ENCODE data around the gene TP53I13. TPM values are rescaled to one million over a fixed set of nuclear protein-coding genes. Genes with fewer than 3 reads are reported as not detected.

TP53I13 gene
- total RNA-seq, 1 experiment from 2014 or later = 28.1 TPM

- Histone ChIP-seq H3K9ac (ENCODE audit: extremely low read depth, insufficient read length, low read length) (no peak overlapping the region), H2BK120ac (ENCODE audit: low read depth, low read length, poor library complexity, severe bottlenecking) (no peak overlapping the region), H3K14ac (ENCODE audit: insufficient read depth, low read length) (no peak overlapping the region), H3K27ac (ENCODE audit: insufficient read length, low read depth, low read length) (no peak overlapping the region), H2BK15ac (ENCODE audit: low read depth, low read length) (no peak overlapping the region), H3T11ph (ENCODE audit: low read length) (no peak overlapping the region), H3K79me2 (ENCODE audit: insufficient read depth, low read length) (no peaks in the 10 kb centered on the region), H4K5ac (ENCODE audit: insufficient read length, low read depth, low read length) (no peak overlapping the region), H3K4me2 (ENCODE audit: insufficient read depth, insufficient read length, low read length) (no peak overlapping the region), H3K4ac (ENCODE audit: low read depth, low read length) (no peak overlapping the region), H4K91ac (ENCODE audit: insufficient read length, low read depth, low read length) (no peak overlapping the region), H3K27me3 (ENCODE audit: insufficient read depth, low read length) (no peaks in the 10 kb centered on the region; the same call in 1 of the 2 replicates), H3K56ac (ENCODE audit: insufficient read length, low read depth, low read length) (no peak overlapping the region), H4K8ac (replicated peaks; ENCODE audit: insufficient read length, low read depth, low read length) (no peak overlapping the region), H4K20me1 (ENCODE audit: control insufficient read depth, insufficient read depth, insufficient read length) (peaks cover 2% of the 10 kb centered on the region), H2BK12ac (ENCODE audit: insufficient read length, low read depth, low read length) (no peak overlapping the region), H3K79me1 (ENCODE audit: insufficient read depth, low read depth, low read length, poor library complexity, severe bottlenecking) (no peaks in the 10 kb centered on the region), H2AK5ac (ENCODE audit: insufficient read length, low read length) (no peak overlapping the region), H3K4me1 (ENCODE audit: insufficient read depth, low read length) (no peaks in the 10 kb centered on the region), H3K23me2 (ENCODE audit: insufficient read length, low read depth, low read length, poor library complexity, severe bottlenecking) (peaks cover 22% of the 10 kb centered on the region), H2AFZ (ENCODE audit: low read length) (no peak overlapping the region), H2BK20ac (ENCODE audit: low read depth, low read length, poor library complexity, severe bottlenecking) (no peak overlapping the region), H2BK5ac (ENCODE audit: insufficient read length, low read length) (no peak overlapping the region), H3K18ac (ENCODE audit: insufficient read length, low read depth, low read length) (no peak overlapping the region), H3K9me3 (ENCODE audit: control insufficient read depth, low read depth, low read length) (no peaks in the 10 kb centered on the region), H3K23ac (ENCODE audit: insufficient read length, low read depth, low read length) (no peak overlapping the region)
- Mint-ChIP-seq H3K27ac (no peak overlapping the region), H3K9me3 (no peaks in the 10 kb centered on the region; a peak in 1 of 5 replicates), H3K4me3 (no peak overlapping the region), H3K4me1 (peaks cover 8 to 15% of the 10 kb centered on the region in 2 experiments), H3K36me3 (ENCODE audit: insufficient read depth in 1 of 3, low read depth in 3 of 3) (peaks cover 10 to 34% (median 25%) of the 10 kb centered on the region in 3 experiments; a peak in 6 of 7 replicates), H3K27me3 (ENCODE audit: low read depth) (peaks cover 20% of the 10 kb centered on the region)
- peak; percentile 35 for DNase-seq
- WGBS (ENCODE audit: extremely low coverage, insufficient read length, low lambda C conversion rate) = no CpG with 5 or more reads among the region's 30 CpGs
- TF ChIP-seq CTCF (conservative IDR thresholded peaks at IDR 0.05) = no peak
Observed at GRCh38 chr17:29571883-29572681, 3.6 kb downstream of the TP53I13 start.

Data from H9 (cell line).